HL-60/S4 (cell line): ENCODE results near the gene ZNF30.
"Not testable (repeated sequence)": the region's sequence is repeated elsewhere in the genome, so short reads cannot be mapped to it uniquely, and the experiment has no call there.

ENCODE experiments used
- in situ Hi-C: fragments of 300-500 bp; cut with MboI; formaldehyde crosslinking; loops from 2 replicates; pipeline ENCODE4 v1.14.3; 2022; ENCODE audit warnings: low sequenced_read_pairs

The ZNF30 gene

DNA sequence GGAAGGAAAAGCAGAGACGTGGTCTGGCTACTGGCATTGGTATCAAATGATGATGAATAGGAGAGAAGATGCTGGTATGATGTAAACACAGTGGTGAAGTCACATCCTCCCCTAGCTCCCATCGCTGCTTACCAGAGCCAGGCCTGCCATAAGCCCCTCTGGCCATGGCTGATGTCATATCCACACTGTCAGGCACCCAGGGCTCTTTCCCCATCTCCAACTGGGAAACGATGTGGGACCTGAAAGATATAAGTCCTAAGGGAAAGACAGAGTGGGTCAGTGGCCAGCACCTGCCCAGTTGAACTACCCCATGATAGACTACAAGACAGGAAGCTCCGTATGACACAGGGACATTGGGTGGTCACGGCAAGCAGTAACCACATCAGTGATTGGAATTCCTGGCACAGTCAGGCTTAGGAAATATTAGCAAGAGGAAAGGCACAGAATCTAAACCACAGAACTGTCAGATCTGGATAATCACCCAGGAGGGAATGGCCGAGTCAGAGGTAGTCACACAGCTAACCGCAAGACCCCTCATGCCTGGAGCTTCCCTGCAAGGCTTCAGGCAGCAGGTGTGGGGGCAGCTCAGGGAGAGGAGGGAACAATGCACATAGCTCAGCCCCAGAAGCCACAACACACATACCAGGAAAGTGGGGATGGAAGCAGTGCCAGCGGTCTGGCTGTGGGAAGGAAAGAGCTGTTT lies 33.6 kb downstream of the ZNF30 start:
- in situ Hi-C loops = no loop called here

DNA sequence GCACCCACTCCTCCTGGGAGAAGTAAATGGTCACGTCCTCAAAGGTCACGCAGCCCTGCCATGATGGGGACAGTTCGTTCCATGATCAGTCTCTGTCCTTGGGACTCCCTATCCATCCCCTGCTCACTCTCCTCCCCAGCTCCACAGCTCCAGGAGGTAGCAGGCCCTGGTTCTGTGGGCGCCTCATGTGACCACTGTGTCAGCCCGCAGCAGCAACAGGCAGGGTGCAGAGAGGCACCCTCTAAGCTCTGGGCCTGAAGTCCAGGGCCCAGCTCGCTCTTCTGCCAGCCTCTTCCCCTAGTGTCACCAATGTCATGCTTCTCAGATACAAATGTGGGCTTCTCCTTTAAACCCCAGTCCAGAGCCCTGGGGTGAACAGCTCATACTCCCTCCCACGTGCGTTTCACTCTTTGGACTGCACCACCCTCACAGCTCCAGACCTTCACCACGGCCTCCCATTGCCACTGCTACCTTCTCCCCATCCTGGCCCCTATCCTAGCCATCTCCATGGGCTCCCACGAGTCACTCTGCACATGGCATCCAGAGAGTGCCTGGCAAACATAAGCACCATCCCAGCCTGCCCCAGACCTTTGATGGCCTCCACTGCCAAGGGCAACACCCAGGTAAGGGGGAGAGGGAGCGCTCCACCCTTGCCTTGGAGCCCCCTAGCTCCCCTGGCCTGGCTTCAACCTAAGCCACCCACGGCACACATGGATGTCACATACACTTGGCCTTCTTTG lies 34.4 kb downstream of the ZNF30 start:
- in situ Hi-C loops = no loop called here

GRCh38 chr19:34961775-34962686 lies 35.3 kb downstream of the ZNF30 start:
- in situ Hi-C loops = no loop called here

DNA sequence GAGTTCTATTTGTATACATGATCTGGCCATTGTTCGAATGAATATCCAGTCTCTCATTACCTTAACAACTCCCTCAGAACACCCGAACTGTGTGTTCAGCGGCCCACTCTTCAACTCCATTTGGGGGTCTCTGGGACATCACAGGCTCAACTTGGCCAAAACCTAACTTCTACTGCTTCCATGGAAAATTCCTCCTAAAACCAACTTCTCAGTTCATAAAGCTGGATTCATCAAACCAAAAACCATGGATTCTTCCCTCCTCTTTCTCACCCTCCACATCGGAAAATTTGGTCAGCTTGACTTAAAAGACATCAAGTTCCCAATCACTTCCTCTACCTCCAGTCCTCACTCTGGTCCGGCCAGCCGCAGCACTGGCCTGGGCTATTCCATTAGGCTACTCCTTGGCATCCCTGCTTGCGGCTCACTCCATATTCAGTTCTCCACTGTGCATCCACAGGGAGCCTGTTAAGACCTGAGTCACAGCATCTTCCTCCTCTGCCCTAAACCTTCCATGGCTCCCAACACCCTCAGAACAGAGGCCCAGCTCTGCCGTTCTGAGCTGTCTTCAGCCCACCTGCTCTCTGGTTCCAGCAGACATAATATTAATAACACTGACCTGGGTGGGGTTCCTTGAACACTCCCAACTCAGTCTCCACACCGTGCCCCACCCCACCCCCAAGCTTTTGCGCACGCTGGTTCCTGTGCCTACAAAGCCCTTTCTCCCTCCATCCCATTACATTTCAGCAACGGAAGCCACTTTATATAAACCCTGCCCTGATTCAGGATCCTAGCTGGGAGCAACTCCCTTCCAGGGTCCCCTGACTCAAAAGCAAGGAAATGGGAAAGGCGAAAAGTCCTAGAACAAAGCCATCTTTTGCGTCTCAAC lies 36.2 kb downstream of the ZNF30 start:
- in situ Hi-C loops = no loop called here

DNA sequence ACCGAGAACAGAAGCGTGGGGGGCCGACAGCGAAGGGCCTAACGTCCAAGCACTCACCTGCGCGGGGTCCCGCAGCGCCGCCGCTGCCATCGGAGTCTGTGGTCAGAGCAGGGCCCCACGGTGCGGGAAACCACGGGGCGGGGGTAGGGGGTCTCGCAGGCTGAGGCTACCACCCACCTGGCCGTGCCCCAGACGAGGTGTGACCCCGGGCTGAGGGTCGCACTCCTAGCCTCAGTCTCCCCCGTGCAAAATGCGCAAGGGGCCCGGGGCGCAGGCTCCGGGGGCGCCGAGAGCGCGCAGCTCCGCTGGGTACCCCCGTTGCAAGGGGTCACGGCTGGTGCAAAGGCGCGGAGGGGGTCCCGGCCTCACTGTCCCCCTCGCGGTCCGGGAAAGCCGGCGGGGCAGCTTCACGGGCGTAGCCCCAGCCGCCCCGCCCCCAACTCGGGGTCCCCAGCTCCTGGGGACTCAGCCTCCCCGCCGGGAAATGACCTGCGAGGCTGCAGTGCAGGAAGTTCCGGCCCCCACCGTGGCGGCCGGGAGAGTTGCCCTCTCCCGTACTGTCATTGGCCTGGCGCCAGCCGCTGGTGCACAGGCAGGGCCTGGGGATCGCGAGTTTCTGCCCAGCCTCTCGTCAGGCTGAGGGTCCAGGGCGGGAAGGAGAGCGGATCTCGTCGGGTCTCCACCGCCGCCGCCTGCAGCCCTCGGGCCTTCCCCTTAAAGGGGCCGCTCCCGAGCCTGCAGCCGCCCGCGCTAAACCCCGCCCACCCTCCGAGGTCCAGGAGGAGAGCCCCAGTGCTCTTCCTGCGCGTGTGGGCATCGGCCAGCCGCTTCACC lies 37.1 kb downstream of the ZNF30 start, which contains the start of gene ZNF792:
Gene ZNF792, minus strand, starts transcription at position 657 of the 834 bp plus-strand sequence. Its CDS starts 567 bp downstream, at position 90.
- in situ Hi-C loops = no loop called here

- in situ Hi-C loops = no loop called here
Observed at GRCh38 chr19:34964598-34964997, 37.9 kb downstream of the ZNF30 start.

DNA sequence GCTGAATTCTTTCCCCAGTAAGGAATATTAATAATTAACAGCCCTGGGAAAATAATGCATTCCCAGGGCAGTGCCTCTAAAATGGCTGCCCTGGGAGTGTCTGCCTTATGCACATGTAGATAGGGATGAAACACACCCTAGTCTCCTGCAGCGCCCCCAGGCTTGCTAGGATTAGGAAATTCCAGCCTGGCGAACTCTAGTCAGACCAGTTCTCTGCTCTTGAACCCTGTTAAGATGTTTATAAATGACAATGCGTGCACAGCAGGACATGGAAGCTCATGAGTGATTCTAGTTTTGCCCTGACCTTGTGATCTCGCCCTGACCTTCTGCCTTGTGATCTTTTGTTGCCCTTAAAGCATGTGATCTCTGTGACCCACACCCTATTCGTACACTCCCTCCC lies 38.8 kb downstream of the ZNF30 start:
- in situ Hi-C loops = not testable (repeated sequence)

DNA sequence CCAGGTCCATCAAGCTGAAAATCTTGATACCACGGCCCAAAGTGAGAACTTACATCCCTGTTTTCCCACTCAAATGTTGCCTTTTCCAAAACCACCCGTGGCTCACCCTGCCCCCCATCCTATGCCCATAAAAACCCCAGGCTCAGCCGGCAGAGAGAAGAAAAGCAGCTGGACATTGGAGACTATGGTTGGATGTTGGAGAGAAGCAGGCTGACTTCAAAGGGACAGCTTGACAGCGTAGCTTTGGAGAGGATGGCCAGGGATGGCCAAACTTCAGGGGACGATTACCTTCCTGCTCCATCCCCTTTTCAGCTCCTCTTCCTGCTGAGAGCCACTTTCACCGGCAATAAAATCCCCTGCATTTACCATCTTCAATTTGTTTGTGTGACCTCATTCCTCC lies 40.8 kb downstream of the ZNF30 start:
- in situ Hi-C loops = no loop called here

GRCh38 chr19:34969721-34970120 lies 43.0 kb downstream of the ZNF30 start:
- in situ Hi-C loops = no loop called here

GRCh38 chr19:34970185-34970780 lies 43.6 kb downstream of the ZNF30 start:
- in situ Hi-C loops = not testable (repeated sequence)

DNA sequence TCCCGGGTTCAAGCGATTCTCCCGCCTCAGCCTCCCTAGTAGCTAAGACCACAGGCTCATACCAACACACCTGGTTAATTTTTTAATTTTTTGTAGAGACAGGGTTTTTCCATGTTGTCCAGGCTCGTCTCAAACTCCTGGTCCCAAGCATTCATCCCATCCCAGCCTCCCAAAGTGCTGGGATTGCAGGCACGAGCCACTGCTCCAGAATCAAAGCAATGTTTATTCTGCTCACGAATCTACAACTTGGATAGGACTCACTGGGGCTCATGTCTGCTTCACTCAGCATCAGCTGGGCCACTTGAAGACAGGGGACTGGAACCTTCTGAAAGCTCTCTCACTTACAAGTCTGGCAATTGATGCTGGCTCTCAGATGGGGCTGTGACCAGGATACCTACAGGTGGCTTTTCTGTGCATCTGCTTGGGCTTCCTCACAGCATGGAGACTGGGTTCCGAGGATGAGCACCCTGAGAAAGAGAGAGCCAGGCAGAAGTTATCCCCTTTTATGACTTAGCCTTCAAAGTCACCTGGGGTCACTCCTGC lies 45.5 kb downstream of the ZNF30 start:
- in situ Hi-C loops = no loop called here

GRCh38 chr19:34974646-34975045 lies 47.9 kb downstream of the ZNF30 start:
- in situ Hi-C loops = no loop called here

DNA sequence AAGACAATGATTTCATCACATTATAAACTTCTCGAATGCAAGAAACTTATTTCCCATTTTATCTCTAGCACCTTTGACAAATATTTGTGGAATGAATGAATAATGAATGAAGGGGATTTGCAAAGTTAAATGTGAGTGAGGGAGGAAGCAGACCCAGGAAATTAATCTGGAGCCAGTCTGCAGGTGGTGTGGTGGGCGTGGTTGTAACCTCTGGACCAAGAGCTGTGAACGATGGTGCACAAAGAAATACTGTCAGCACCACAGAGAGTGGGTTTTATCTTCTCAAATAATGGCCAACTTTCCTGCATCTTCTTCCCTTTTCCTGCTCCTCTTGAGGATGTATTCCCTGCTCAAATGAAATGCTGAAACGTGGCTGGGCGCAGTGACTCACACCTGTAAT lies 48.4 kb downstream of the ZNF30 start:
- in situ Hi-C loops = no loop called here

GRCh38 chr19:34976611-34977010 lies 49.9 kb downstream of the ZNF30 start:
- in situ Hi-C loops = no loop called here

- in situ Hi-C loops = no loop called here
Observed at GRCh38 chr19:34979819-34980640, 53.3 kb downstream of the ZNF30 start.

DNA sequence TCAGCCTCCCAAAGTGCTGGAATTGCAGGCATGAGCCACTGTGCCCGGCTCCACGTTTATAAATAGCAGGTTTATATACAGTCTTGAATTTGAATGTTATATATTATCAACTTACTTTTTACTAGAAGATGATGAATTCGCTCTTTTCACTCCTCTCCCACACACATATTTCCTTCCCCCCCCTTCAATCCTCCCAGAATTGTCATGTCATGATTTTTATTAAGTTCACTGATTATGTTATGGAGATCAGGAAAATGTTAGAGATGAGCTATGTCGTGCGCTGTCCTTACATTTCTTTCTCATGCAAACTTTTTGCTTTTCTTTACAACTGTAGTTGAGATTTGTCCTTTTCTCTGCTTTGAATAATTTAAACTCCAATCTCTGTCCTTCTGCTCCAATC lies 55.6 kb downstream of the ZNF30 start:
- in situ Hi-C loops = no loop called here

DNA sequence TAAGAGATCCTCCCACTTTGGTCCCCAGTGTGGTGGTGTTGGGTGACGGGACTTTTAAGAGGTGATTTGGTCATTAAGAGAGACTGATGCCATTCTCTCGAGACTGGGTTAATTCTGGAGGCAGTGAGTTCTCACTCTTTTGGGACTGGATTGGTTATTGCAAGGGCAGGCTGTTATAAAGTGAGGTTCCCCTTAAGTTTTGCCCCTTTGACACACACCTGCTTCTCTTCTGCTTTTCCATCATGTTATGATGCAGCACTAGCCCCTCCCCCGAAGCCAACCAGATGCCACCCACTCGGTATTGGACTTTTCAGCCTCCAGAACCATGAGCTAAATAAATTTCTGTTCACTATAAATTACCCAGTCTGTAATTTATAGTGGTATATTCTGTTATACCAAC lies 57.1 kb downstream of the ZNF30 start:
- in situ Hi-C loops = no loop called here

- in situ Hi-C loops = no loop called here
Observed at GRCh38 chr19:34984287-34984686, 57.6 kb downstream of the ZNF30 start.
